B cell (primary cell): ENCODE measurements around the gene SFXN3. TPM values are rescaled to one million over a fixed set of nuclear protein-coding genes. Genes with fewer than 3 reads are reported as not detected.

Experiments used
- ATAC-seq: fragments of 200-7000 bp; cut with Tn5 transposase; one replicate; pipeline ENCODE4 v1.10.0; 2021; ENCODE audit warnings: low read depth, mild to moderate bottlenecking, moderate number of reproducible peaks, moderate library complexity
- CTCF ChIA-PET: fragments of 350-600 bp; sonication (Branson Sonifier 250); formaldehyde crosslinking; loops from one replicate; lab custom pipeline; 2021; ENCODE audit warnings: antibody characterized with exemption, inconsistent platforms; lab: Charles Lee
- POLR2A ChIA-PET: fragments of 350-600 bp; sonication (Branson Sonifier 250); formaldehyde crosslinking; loops from one replicate; lab custom pipeline; 2021; ENCODE audit warnings: antibody characterized with exemption; lab: Charles Lee
- DNase-seq: peaks from one replicate; pipeline ENCODE4 v3.0.0; 2013
- H2AFZ ChIP-seq: 2 replicates; pipeline ENCODE4 v1.6.1; 2012; ENCODE audit warnings: mild to moderate bottlenecking, low read depth, low read length; ENCODE audit not compliant: insufficient read depth, poor library complexity, severe bottlenecking
- H3K27ac ChIP-seq, 2 donors: 1 replicate in 1 of 2; 2 replicates in 1 of 2; pipeline ENCODE4 v1.5.1; 2012 to 2013; ENCODE audit warnings: low read length in 2 of 2, mild to moderate bottlenecking in 2 of 2, moderate library complexity in 1 of 2
- H3K27me3 ChIP-seq, 4 experiments: fragments of 200-600 bp in 1 of 4; sonication (generic) in 1 of 4; replicated peaks in 1 of 4; 1 replicate in 2 of 4; 2 replicates in 2 of 4; pipeline versions ENCODE4 v1.6.1 to v1.7.0; 2013 to 2016; ENCODE audit warnings: low read length in 3 of 4, mild to moderate bottlenecking in 2 of 4, mixed read lengths in 1 of 4, moderate library complexity in 1 of 4; ENCODE audit not compliant: insufficient read depth in 4 of 4, control insufficient read depth in 3 of 4; ENCODE audit errors: control extremely low read depth in 1 of 4
- H3K36me3 ChIP-seq, 2 experiments: replicated peaks in 1 of 2; 1 replicate in 1 of 2; 2 replicates in 1 of 2; pipeline versions ENCODE4 v1.6.1 to v1.7.1; 2013; ENCODE audit warnings: low read length in 1 of 2; ENCODE audit not compliant: insufficient read depth in 2 of 2, control insufficient read depth in 1 of 2; ENCODE audit errors: control extremely low read depth in 1 of 2, extremely low read depth in 1 of 2
- H3K4me1 ChIP-seq, 2 donors: fragments of 200-600 bp in 1 of 2; sonication (generic) in 1 of 2; 1 replicate in 1 of 2; 2 replicates in 1 of 2; pipeline versions ENCODE4 v1.5.1 to v1.6.1; 2013 to 2017; ENCODE audit warnings: low read length in 2 of 2; ENCODE audit not compliant: control insufficient read depth in 2 of 2, insufficient read depth in 2 of 2
- H3K4me2 ChIP-seq: replicated peaks from 2 replicates; pipeline ENCODE3; 2012; ENCODE audit warnings: mild to moderate bottlenecking, low read depth, low read length; ENCODE audit not compliant: poor library complexity, severe bottlenecking
- H3K4me3 ChIP-seq, 5 experiments: fragments of 200-600 bp in 1 of 5; sonication (generic) in 1 of 5; 1 replicate in 3 of 5; 2 replicates in 2 of 5; pipeline versions ENCODE4 v1.5.1 to v1.7.0; 2011 to 2016; ENCODE audit warnings: low read length in 4 of 5, mild to moderate bottlenecking in 4 of 5, low read depth in 2 of 5, control low read depth in 1 of 5, moderate library complexity in 1 of 5; ENCODE audit not compliant: insufficient read depth in 1 of 5; ENCODE audit errors: control extremely low read depth in 1 of 5, extremely low read depth in 1 of 5
- H3K79me2 ChIP-seq: fragments of 200-600 bp; sonication (generic); one replicate; pipeline ENCODE4 v1.6.0; 2016; ENCODE audit warnings: low read length; ENCODE audit not compliant: control insufficient read depth, insufficient read depth
- H3K9ac ChIP-seq: fragments of 200-600 bp; sonication (generic); 2 replicates; pipeline ENCODE4 v1.6.1; 2017; ENCODE audit warnings: mild to moderate bottlenecking, low read length, moderate library complexity
- H3K9me3 ChIP-seq, 3 donors: one replicate each; pipeline versions ENCODE4 v1.6.1 to v1.7.1; 2013; ENCODE audit warnings: low read length in 2 of 3; ENCODE audit not compliant: control insufficient read depth in 2 of 3, insufficient read depth in 1 of 3; ENCODE audit errors: control extremely low read depth in 1 of 3
- H4K20me1 ChIP-seq: 2 replicates; pipeline ENCODE4 v1.6.0; 2012; ENCODE audit warnings: mild to moderate bottlenecking, low read length; ENCODE audit not compliant: insufficient read depth, control insufficient read depth, poor library complexity, severe bottlenecking
- H3K27ac Mint-ChIP-seq: one replicate; pipeline ENCODE4 v1.8.0; 2021; ENCODE audit warnings: mixed read lengths
- H3K27me3 Mint-ChIP-seq: one replicate; pipeline ENCODE4 v1.8.0; 2021; ENCODE audit warnings: mixed read lengths
- H3K4me1 Mint-ChIP-seq: one replicate; pipeline ENCODE4 v1.8.0; 2021; ENCODE audit warnings: mixed read lengths
- H3K4me3 Mint-ChIP-seq: one replicate; pipeline ENCODE4 v1.8.0; 2021; ENCODE audit warnings: mixed read lengths
- H3K9me3 Mint-ChIP-seq: one replicate; pipeline ENCODE4 v1.8.0; 2022; ENCODE audit warnings: mixed read lengths; ENCODE audit not compliant: insufficient read depth
- EZH2 ChIP-seq: IDR thresholded peaks from 2 replicates; pipeline ENCODE4 v1.6.1; 2012; ENCODE audit warnings: borderline replicate concordance, low read depth, mild to moderate bottlenecking, moderate library complexity, low read length; ENCODE audit not compliant: insufficient read depth, poor library complexity, severe bottlenecking
- WGBS: methylation state at CpG from one replicate; pipeline ENCODE4 v1.1.5; 2013; ENCODE audit warnings: missing lambda C conversion rate; ENCODE audit not compliant: insufficient coverage; 5-methylcytosine and 5-hydroxymethylcytosine counted together
- intact Hi-C: fragments of 100-400 bp; cut with micrococcal nuclease; formaldehyde crosslinking; loops from one replicate; pipeline ENCODE4 v1.10.0; 2022
- polyA plus RNA-seq: library from polyadenylated mRNA; depleted of rRNA; stranded (reverse); fragments of >200 nt; gene quantifications from 2 replicates; pipeline ENCODE4 v1.2.3, GENCODE V29; 2012
- total RNA-seq, 2 donors: library from RNA; stranded (reverse); fragments of 120-200 nt in 1 of 2; gene quantifications; 1 replicate in 1 of 2; 2 replicates in 1 of 2; pipeline versions ENCODE4 v1.2.3 to v1.2.4, GENCODE V29; 2013 to 2022
- TF ChIP-seq, protein P1 (sequence below): fragments of 200-600 bp; IDR thresholded peaks from one replicate; pipeline ENCODE4 v1.8.0; 2022; ENCODE audit warnings: antibody characterized with exemption, mild to moderate bottlenecking

Gene SFXN3
- total and polyA plus RNA-seq, 2 donors (not counting 1 experiment from before 2014, with no cell fraction given), result 44.2 to 51.7 TPM

- Mint-ChIP-seq H3K4me3 (peak overlapping the region; percentile 34), H3K9me3 (no peaks in the 10 kb centered on the region), H3K27ac (peak overlapping the region; percentile 50), H3K27me3 (peaks cover 6% of the 10 kb centered on the region), H3K4me1 (peaks cover 17% of the 10 kb centered on the region)
- Histone ChIP-seq H3K9me3 (no peaks in the 10 kb centered on the region), H3K4me1 (peaks cover 6 to 15% of the 10 kb centered on the region in 2 donors), H3K27ac (no peak overlapping the region), H3K4me2 (no peak overlapping the region), H3K9ac (no peak overlapping the region), H2AFZ (no peak overlapping the region), H3K27me3 (peaks cover 0 to 8% (median 0%) of the 10 kb centered on the region in 4 experiments), H3K4me3 (no peak overlapping the region), H4K20me1 (no peaks in the 10 kb centered on the region), H3K36me3 (peaks cover 0 to 13% of the 10 kb centered on the region in 2 experiments), H3K79me2 (no peaks in the 10 kb centered on the region)
- DNase-seq (peak; percentile 84), ATAC-seq (peak; percentile 81)
- ChIA-PET POLR2A (interaction anchor here (0.6 to 0.7 kb wide), 3 partner anchors 9 to 425 kb away, joined by 3 to 12 read pairs (median 3); no protein-coding TSS in a partner anchor), CTCF (interaction anchor here (0.6 to 7.8 kb wide), 19 partner anchors 11 to 1047 kb away, joined by 3 to 306 read pairs (median 4); partner anchors contain the start of genes KAZALD1, PDZD7 and SFXN3)
- TF ChIP-seq, protein P1, sequence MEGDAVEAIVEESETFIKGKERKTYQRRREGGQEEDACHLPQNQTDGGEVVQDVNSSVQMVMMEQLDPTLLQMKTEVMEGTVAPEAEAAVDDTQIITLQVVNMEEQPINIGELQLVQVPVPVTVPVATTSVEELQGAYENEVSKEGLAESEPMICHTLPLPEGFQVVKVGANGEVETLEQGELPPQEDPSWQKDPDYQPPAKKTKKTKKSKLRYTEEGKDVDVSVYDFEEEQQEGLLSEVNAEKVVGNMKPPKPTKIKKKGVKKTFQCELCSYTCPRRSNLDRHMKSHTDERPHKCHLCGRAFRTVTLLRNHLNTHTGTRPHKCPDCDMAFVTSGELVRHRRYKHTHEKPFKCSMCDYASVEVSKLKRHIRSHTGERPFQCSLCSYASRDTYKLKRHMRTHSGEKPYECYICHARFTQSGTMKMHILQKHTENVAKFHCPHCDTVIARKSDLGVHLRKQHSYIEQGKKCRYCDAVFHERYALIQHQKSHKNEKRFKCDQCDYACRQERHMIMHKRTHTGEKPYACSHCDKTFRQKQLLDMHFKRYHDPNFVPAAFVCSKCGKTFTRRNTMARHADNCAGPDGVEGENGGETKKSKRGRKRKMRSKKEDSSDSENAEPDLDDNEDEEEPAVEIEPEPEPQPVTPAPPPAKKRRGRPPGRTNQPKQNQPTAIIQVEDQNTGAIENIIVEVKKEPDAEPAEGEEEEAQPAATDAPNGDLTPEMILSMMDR, result peak; percentile 85
- no peak for TF ChIP-seq EZH2
- 11% methylated on average over 2 of the region's 6 CpGs for WGBS
- intact Hi-C loops, result loop anchor here (1.0 to 5.0 kb wide), 4 partner anchors 9 to 311 kb away; partner anchors contain the start of gene BTRC
Measured at GRCh38 chr10:101041252-101041761, 10.3 kb downstream of the SFXN3 start.

GRCh38 chr10:101042118-101042517, 11.1 kb downstream of the SFXN3 start:
- TF ChIP-seq, protein P1, result no peak
- no peak for TF ChIP-seq EZH2
- peaks cover 6 to 15% of the 10 kb centered on the region in 2 donors for H3K4me1 ChIP-seq
- Mint-ChIP-seq H3K27me3 (peaks cover 14% of the 10 kb centered on the region), H3K9me3 (no peaks in the 10 kb centered on the region), H3K4me3 (peak overlapping the region; percentile 100), H3K27ac (peak overlapping the region; percentile 32), H3K4me1 (peaks cover 17% of the 10 kb centered on the region)
- H3K79me2 ChIP-seq, result no peaks in the 10 kb centered on the region
- peak overlapping the region; percentile 78 for H3K4me2 ChIP-seq
- peak overlapping the region; percentile 69 for H3K9ac ChIP-seq
- H3K27me3 ChIP-seq, result peaks cover 0 to 15% (median 3%) of the 10 kb centered on the region in 4 experiments
- peak overlapping the region in 1 of 5 experiments; percentile 68 for H3K4me3 ChIP-seq
- intact Hi-C loops, result loop anchor here (1.0 to 5.0 kb wide), 3 partner anchors 8 to 310 kb away; partner anchors contain the start of gene BTRC
- H3K36me3 ChIP-seq, result peaks cover 0 to 8% of the 10 kb centered on the region in 2 experiments
- no peak overlapping the region for H3K27ac ChIP-seq
- WGBS, result 83% methylated on average over 2 of the region's 4 CpGs
- H2AFZ ChIP-seq, result peak overlapping the region; percentile 92
- H3K9me3 ChIP-seq, result peaks cover 0 to under 1% (median 0%) of the 10 kb centered on the region in 3 donors
- no peak for ATAC-seq
- peak; percentile 15 for DNase-seq
- POLR2A ChIA-PET, result interaction anchor here (1.0 to 2.1 kb wide), 3 partner anchors 10 to 20 kb away, joined by 5 to 20 read pairs (median 13); partner anchors contain the start of genes KAZALD1, PDZD7 and SFXN3
- no peaks in the 10 kb centered on the region for H4K20me1 ChIP-seq
- CTCF ChIA-PET, result interaction anchor here (1.0 to 7.8 kb wide), 15 partner anchors 7 to 739 kb away, joined by 3 to 306 read pairs (median 5); partner anchors contain the start of genes KAZALD1, PDZD7 and SFXN3
